GM12878 (cell line): Measurements from ENCODE around the gene NCKAP5. TPM values are rescaled to one million over a fixed set of nuclear protein-coding genes. Genes with fewer than 3 reads are reported as not detected.
A peak's percentile ranks its signal among the peaks of the same experiment; 100 is the strongest.

Experiments used
- ATAC-seq: fragments of 200-7000 bp; cut with Tn5 transposase; 3 replicates; pipeline ENCODE4 v1.9.1; 2020; ENCODE audit warnings: mild to moderate bottlenecking, moderate library complexity
- BruUV-seq: library from RNA; stranded (reverse); fragments of 400-500 nt; replicated peaks from 2 replicates; lab custom pipeline; 2021; lab: Mats Ljungman, UMichigan
- CTCF ChIA-PET: fragments of 300-600 bp; sonication (Branson Sonifier 250); formaldehyde crosslinking; extraction: SDS; loops from one replicate; lab custom pipeline; 2021; ENCODE audit warnings: inconsistent platforms; lab: Yijun Ruan, JAX
- POLR2A ChIA-PET: fragments of 350-600 bp; formaldehyde crosslinking; extraction: SDS; loops from one replicate; lab custom pipeline; 2021; ENCODE audit warnings: inconsistent platforms; lab: Charles Lee
- RAD21 ChIA-PET: fragments of 300-600 bp; sonication (Branson Sonifier 250); formaldehyde crosslinking; loops from one replicate; lab custom pipeline; 2023; ENCODE audit warnings: antibody characterized with exemption; ENCODE audit not compliant: unreplicated experiment; lab: Charles Lee
- SMC1A ChIA-PET: fragments of 300-600 bp; sonication (Branson Sonifier 250); formaldehyde crosslinking; loops from one replicate; lab custom pipeline; 2023; ENCODE audit not compliant: unreplicated experiment, uncharacterized antibody; lab: Charles Lee
- DNase-seq: peaks from one replicate; pipeline ENCODE4 v3.0.0-alpha.2; 2011; ENCODE audit warnings: low read depth, low spot score
- FAIRE-seq: peaks from 3 replicates; lab custom pipeline; 2011; peaks lifted over from hg19 to GRCh38; lab: Jason Lieb, UNC
- H2AFZ ChIP-seq: 2 replicates; pipeline ENCODE4 v1.6.0; 2011; ENCODE audit warnings: low read depth, low read length, control low read depth; ENCODE audit not compliant: control insufficient read depth
- H3K27ac ChIP-seq: 2 replicates; pipeline ENCODE4 v1.5.1; 2011; ENCODE audit warnings: control low read depth; ENCODE audit not compliant: control insufficient read depth, insufficient read depth
- H3K27me3 ChIP-seq, 2 experiments: replicated peaks in 1 of 2; 2 replicates each; pipeline versions ENCODE4 v1.6.0 to v1.6.1; 2011; ENCODE audit warnings: low read length in 1 of 2; ENCODE audit not compliant: control insufficient read depth in 2 of 2, insufficient read depth in 2 of 2
- H3K36me3 ChIP-seq, 2 experiments: 2 replicates each; pipeline ENCODE4 v1.5.1; 2011; ENCODE audit warnings: low read length in 1 of 2; ENCODE audit not compliant: control insufficient read depth in 2 of 2, insufficient read depth in 2 of 2
- H3K4me1 ChIP-seq: 2 replicates; pipeline ENCODE4 v1.6.1; 2011; ENCODE audit warnings: mild to moderate bottlenecking, low read length, moderate library complexity, mixed read lengths; ENCODE audit not compliant: control insufficient read depth, insufficient read depth
- H3K4me2 ChIP-seq: 2 replicates; pipeline ENCODE4 v1.6.0; 2011; ENCODE audit warnings: control low read depth; ENCODE audit not compliant: control insufficient read depth, insufficient read depth
- H3K4me3 ChIP-seq: fragments of 200-600 bp; sonication (generic); 2 replicates; pipeline ENCODE4 v1.5.1; 2016
- H3K79me2 ChIP-seq: 2 replicates; pipeline ENCODE4 v1.6.0; 2011; ENCODE audit warnings: low read length; ENCODE audit not compliant: control insufficient read depth, insufficient read depth
- H3K9ac ChIP-seq: 2 replicates; pipeline ENCODE4 v1.8.0; 2011; ENCODE audit warnings: low read length, control low read depth, mixed read lengths; ENCODE audit not compliant: control insufficient read depth, insufficient read depth
- H3K9me3 ChIP-seq: replicated peaks from 3 replicates; pipeline ENCODE4 v1.5.1; 2011; ENCODE audit warnings: mild to moderate bottlenecking, low read length; ENCODE audit not compliant: control insufficient read depth, insufficient read depth
- H4K20me1 ChIP-seq: 2 replicates; pipeline ENCODE4 v1.6.0; 2011; ENCODE audit not compliant: control insufficient read depth, insufficient read depth
- BACH1 ChIP-seq: fragments of 450-650 bp; IDR thresholded peaks from 2 replicates; pipeline ENCODE4 v1.6.1; 2017; ENCODE audit warnings: mild to moderate bottlenecking, borderline replicate concordance
- BCL11A ChIP-seq: IDR thresholded peaks from 2 replicates; pipeline ENCODE4 v1.6.1; 2011; ENCODE audit warnings: low read depth, low read length
- EGR1 ChIP-seq, 2 experiments: IDR thresholded peaks; 1 replicate in 1 of 2; 2 replicates in 1 of 2; pipeline ENCODE4 v1.6.1; 2011 to 2012; ENCODE audit warnings: low read depth in 2 of 2, low read length in 2 of 2, borderline replicate concordance in 1 of 2, mild to moderate bottlenecking in 1 of 2, moderate library complexity in 1 of 2
- MEF2B ChIP-seq: fragments of 450-650 bp; IDR thresholded peaks from 2 replicates; pipeline ENCODE4 v1.6.1; 2018; ENCODE audit warnings: mild to moderate bottlenecking, moderate library complexity; ENCODE audit not compliant: partially characterized antibody, poor library complexity, severe bottlenecking
- MXI1 ChIP-seq: fragments of 150-350 bp; IDR thresholded peaks from 2 replicates; pipeline ENCODE4 v1.6.1; 2011; ENCODE audit warnings: low read depth, mild to moderate bottlenecking, inconsistent platforms, low read length, improper control_type of control experiment
- RCOR1 ChIP-seq: conservative IDR thresholded peaks from 2 replicates; pipeline ENCODE4 v1.6.1; 2012; ENCODE audit warnings: low read depth, low read length, improper control_type of control experiment
- RELA ChIP-seq: fragments of 450-650 bp; IDR thresholded peaks from 2 replicates; pipeline ENCODE4 v1.8.0; 2014; ENCODE audit warnings: borderline replicate concordance; ENCODE audit not compliant: partially characterized antibody
- SMC3 ChIP-seq: IDR thresholded peaks from 2 replicates; pipeline ENCODE4 v1.6.1; 2011; ENCODE audit warnings: low read length, improper control_type of control experiment, borderline replicate concordance
- SPI1 ChIP-seq: IDR thresholded peaks from 2 replicates; pipeline ENCODE4 v1.6.1; 2011; ENCODE audit warnings: low read depth, mild to moderate bottlenecking, low read length, moderate library complexity, borderline replicate concordance; ENCODE audit not compliant: insufficient read depth
- SUPT20H ChIP-seq: IDR thresholded peaks from 2 replicates; pipeline ENCODE4 v1.6.1; 2011; ENCODE audit warnings: low read depth, mild to moderate bottlenecking, low read length, moderate library complexity, borderline replicate concordance; ENCODE audit not compliant: control insufficient read depth
- TBL1XR1 ChIP-seq: IDR thresholded peaks from 2 replicates; pipeline ENCODE4 v1.6.1; 2012; ENCODE audit warnings: low read depth, low read length, improper control_type of control experiment
- ZNF207 ChIP-seq: fragments of 450-650 bp; IDR thresholded peaks from 2 replicates; pipeline ENCODE4 v1.6.1; 2014; ENCODE audit warnings: antibody characterized with exemption, mild to moderate bottlenecking, borderline replicate concordance
- ZNF217 ChIP-seq: fragments of 450-650 bp; IDR thresholded peaks from 2 replicates; pipeline ENCODE4 v1.6.1; 2017; ENCODE audit warnings: antibody characterized with exemption, mild to moderate bottlenecking
- WGBS: methylation state at CpG from one replicate; pipeline ENCODE4 v1.1.6; 2016; ENCODE audit warnings: low lambda C conversion rate; ENCODE audit not compliant: insufficient replicate concordance, insufficient coverage; ENCODE audit errors: missing lambda C conversion rate; 5-methylcytosine and 5-hydroxymethylcytosine counted together
- in situ Hi-C: fragments of 300-500 bp; cut with MboI; formaldehyde crosslinking; loops from 9 replicates; pipeline ENCODE4 v1.14.3; 2018; ENCODE audit warnings: mixed read lengths
- intact Hi-C: fragments of 100-400 bp; cut with micrococcal nuclease; formaldehyde crosslinking; loops from one replicate; pipeline ENCODE4 v1.14.2; 2022; ENCODE audit not compliant: unreplicated experiment
- polyA plus RNA-seq, 11 experiments: library from polyadenylated mRNA; depleted of rRNA in 4 of 11; unstranded in 6 of 11; stranded (reverse) in 5 of 11; fragments of >200 nt; fragmentation: Nextera tagmentation in 4 of 11; fragmentation: Illumina TruSeq in 1 of 11; extraction: Ambion mirVana in 4 of 11; extraction: Trizol in 1 of 11; gene quantifications; 1 replicate in 1 of 11; 2 replicates in 10 of 11; pipeline versions ENCODE4 v1.2.1 to v1.2.3, GENCODE V29; 2011 to 2016; ENCODE audit warnings: inconsistent platforms in 2 of 11, missing spikeins in 2 of 11, low read depth in 1 of 11
- total RNA-seq, 4 experiments: library from RNA; depleted of rRNA in 3 of 4; stranded (reverse); fragments of >200 nt in 3 of 4; fragmentation: Illumina TruSeq in 1 of 4; extraction: Trizol in 1 of 4; gene quantifications; 2 replicates each; pipeline versions ENCODE4 v1.2.1 to v1.2.3, GENCODE V29; 2013 to 2021
- TF ChIP-seq, protein P1 (sequence below): fragments of 450-650 bp; IDR thresholded peaks from 2 replicates; pipeline ENCODE4 v1.6.1; 2017; ENCODE audit warnings: mild to moderate bottlenecking, low read depth, inconsistent platforms; ENCODE audit not compliant: poor library complexity, severe bottlenecking
- TF ChIP-seq, protein P2 (sequence below): fragments of 450-650 bp; IDR thresholded peaks from 2 replicates; pipeline ENCODE4 v1.6.1; 2014; ENCODE audit warnings: mild to moderate bottlenecking
- TF ChIP-seq, protein P3 (sequence below): fragments of 450-650 bp; IDR thresholded peaks from 2 replicates; pipeline ENCODE4 v1.6.1; 2017; ENCODE audit warnings: mild to moderate bottlenecking, moderate library complexity

The NCKAP5 gene
- total and polyA plus RNA-seq, 10 of the 15 experiments (the other 5 are each of a cell fraction or from before 2014, with no cell fraction given): 0.06 to 0.44 (median 0.16) TPM

DNA sequence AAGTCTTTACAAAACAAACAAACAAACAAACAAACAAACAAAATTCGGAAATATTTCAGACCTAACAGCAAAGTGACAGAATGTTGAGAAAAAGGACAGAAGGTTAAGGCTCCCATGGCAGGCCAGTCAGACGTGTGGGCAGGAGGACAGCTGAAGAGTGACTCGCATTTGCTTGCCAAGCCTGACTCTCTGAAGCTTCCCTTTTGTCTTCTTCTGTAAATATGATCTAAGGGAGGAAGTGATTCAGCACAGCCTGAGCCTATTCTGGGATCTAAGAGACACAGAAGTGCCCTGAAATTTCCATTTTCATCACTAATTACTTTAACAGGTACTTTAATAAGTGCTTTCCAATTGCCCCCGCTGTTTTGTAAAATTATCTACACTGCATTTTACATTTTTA, 764.2 kb downstream of the NCKAP5 start:
- CTCF ChIA-PET: interaction anchor here (1.1 to 1.9 kb wide), 3 partner anchors 8 to 257 kb away, joined by 3 to 7 read pairs (median 5); no protein-coding TSS in a partner anchor
- no TSS peak for BruUV-seq
- Histone ChIP-seq H3K4me2 (no peak overlapping the region), H3K9me3 (no peaks in the 10 kb centered on the region), H3K9ac (no peak overlapping the region), H4K20me1 (no peaks in the 10 kb centered on the region), H3K4me1 (no peaks in the 10 kb centered on the region), H3K4me3 (no peak overlapping the region), H2AFZ (no peak overlapping the region), H3K27me3 (no peaks in the 10 kb centered on the region), H3K79me2 (no peaks in the 10 kb centered on the region), H3K36me3 (no peaks in the 10 kb centered on the region), H3K27ac (no peak overlapping the region)
- POLR2A ChIA-PET: no interaction called here
- intact Hi-C loops: no loop called here
- peak; percentile 62 for ATAC-seq
- TF ChIP-seq, protein P1, sequence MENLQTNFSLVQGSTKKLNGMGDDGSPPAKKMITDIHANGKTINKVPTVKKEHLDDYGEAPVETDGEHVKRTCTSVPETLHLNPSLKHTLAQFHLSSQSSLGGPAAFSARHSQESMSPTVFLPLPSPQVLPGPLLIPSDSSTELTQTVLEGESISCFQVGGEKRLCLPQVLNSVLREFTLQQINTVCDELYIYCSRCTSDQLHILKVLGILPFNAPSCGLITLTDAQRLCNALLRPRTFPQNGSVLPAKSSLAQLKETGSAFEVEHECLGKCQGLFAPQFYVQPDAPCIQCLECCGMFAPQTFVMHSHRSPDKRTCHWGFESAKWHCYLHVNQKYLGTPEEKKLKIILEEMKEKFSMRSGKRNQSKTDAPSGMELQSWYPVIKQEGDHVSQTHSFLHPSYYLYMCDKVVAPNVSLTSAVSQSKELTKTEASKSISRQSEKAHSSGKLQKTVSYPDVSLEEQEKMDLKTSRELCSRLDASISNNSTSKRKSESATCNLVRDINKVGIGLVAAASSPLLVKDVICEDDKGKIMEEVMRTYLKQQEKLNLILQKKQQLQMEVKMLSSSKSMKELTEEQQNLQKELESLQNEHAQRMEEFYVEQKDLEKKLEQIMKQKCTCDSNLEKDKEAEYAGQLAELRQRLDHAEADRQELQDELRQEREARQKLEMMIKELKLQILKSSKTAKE: no peak
- no peak for TF ChIP-seq SPI1
- TF ChIP-seq, protein P2, sequence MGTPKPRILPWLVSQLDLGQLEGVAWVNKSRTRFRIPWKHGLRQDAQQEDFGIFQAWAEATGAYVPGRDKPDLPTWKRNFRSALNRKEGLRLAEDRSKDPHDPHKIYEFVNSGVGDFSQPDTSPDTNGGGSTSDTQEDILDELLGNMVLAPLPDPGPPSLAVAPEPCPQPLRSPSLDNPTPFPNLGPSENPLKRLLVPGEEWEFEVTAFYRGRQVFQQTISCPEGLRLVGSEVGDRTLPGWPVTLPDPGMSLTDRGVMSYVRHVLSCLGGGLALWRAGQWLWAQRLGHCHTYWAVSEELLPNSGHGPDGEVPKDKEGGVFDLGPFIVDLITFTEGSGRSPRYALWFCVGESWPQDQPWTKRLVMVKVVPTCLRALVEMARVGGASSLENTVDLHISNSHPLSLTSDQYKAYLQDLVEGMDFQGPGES: no peak
- TF ChIP-seq RCOR1: no peak
- TF ChIP-seq ZNF207: no peak
- no peak for TF ChIP-seq MEF2B
- TF ChIP-seq, protein P3, sequence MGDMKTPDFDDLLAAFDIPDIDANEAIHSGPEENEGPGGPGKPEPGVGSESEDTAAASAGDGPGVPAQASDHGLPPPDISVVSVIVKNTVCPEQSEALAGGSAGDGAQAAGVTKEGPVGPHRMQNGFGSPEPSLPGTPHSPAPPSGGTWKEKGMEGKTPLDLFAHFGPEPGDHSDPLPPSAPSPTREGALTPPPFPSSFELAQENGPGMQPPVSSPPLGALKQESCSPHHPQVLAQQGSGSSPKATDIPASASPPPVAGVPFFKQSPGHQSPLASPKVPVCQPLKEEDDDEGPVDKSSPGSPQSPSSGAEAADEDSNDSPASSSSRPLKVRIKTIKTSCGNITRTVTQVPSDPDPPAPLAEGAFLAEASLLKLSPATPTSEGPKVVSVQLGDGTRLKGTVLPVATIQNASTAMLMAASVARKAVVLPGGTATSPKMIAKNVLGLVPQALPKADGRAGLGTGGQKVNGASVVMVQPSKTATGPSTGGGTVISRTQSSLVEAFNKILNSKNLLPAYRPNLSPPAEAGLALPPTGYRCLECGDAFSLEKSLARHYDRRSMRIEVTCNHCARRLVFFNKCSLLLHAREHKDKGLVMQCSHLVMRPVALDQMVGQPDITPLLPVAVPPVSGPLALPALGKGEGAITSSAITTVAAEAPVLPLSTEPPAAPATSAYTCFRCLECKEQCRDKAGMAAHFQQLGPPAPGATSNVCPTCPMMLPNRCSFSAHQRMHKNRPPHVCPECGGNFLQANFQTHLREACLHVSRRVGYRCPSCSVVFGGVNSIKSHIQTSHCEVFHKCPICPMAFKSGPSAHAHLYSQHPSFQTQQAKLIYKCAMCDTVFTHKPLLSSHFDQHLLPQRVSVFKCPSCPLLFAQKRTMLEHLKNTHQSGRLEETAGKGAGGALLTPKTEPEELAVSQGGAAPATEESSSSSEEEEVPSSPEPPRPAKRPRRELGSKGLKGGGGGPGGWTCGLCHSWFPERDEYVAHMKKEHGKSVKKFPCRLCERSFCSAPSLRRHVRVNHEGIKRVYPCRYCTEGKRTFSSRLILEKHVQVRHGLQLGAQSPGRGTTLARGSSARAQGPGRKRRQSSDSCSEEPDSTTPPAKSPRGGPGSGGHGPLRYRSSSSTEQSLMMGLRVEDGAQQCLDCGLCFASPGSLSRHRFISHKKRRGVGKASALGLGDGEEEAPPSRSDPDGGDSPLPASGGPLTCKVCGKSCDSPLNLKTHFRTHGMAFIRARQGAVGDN: no peak
- no peak for TF ChIP-seq MXI1
- TF ChIP-seq BCL11A: no peak
- TF ChIP-seq SUPT20H: no peak
- no peak for TF ChIP-seq SMC3
- TF ChIP-seq EGR1 (IDR thresholded peaks at IDR 0.05; ENCODE audit: borderline replicate concordance in 1 of 2, low read depth in 2 of 2, low read length in 2 of 2): no peak
- no peak for TF ChIP-seq RELA
- no peak for TF ChIP-seq BACH1
- TF ChIP-seq TBL1XR1: no peak
- no peak for TF ChIP-seq ZNF217
- RAD21 ChIA-PET: interaction anchor here (0.8 to 1.0 kb wide), 3 partner anchors 10 to 65 kb away, joined by 3 to 4 read pairs (median 3); no protein-coding TSS in a partner anchor
- WGBS: 3% methylated on average over 4 of the region's 4 CpGs
- no peak for DNase-seq
- in situ Hi-C loops: no loop called here
- FAIRE-seq: no peak
- SMC1A ChIA-PET: interaction anchor here (0.8 to 1.9 kb wide), 12 partner anchors 9 to 338 kb away, joined by 3 to 5 read pairs (median 4); no protein-coding TSS in a partner anchor
